HG03457 (cell line): ENCODE measurements around the gene GAB3.

ENCODE experiments used
- ATAC-seq: cut with Tn5 transposase; IDR thresholded peaks from one replicate; pipeline ENCODE4 v1.9.1; 2021; ENCODE audit warnings: moderate number of reproducible peaks; ENCODE audit not compliant: unreplicated experiment

GAB3 gene

DNA sequence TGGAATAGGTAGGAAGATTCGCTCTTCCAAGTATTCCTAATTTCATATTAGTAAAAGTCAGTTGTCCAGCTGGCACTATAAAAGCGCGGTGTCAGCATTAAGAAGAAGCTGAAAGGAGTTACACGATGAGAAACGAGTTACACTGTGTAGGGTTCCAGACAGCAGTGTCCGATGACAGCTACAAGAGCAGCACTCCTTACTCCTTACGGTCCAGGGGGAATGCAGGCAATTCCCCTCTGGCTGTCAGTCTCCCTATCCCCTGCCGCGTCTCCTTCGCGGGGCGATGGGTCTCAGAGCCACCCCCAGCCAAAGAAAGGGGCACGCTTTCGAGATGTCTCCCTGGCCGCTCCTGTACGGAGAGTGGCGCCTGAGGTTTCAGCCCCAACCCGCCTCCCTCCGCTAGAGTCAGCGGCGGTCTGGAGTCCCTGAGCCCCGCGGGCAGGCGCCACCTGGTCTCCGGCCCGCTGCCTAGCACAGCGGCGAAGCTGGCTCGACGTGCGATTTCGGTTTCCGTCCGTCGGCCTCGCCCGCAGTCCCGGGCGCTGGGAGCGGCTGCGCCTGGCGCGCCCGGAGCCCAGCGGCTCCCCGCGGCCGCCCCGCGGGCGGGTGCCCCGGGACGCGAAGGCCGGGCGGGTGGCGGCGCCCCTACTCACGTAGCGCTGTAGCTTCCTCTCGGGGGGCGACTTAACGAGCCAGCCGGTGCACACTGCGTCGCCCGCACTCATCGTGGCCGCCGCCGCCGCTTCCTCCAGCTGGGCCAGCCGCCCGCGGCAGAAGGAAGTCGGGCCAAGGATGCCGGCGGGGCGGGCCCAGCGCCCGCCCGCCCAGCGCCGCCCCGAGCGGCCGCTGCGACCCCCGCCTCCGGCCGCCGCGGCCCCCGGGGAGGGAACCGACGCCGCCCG, at the start of gene GAB3:
GAB3 (minus strand) TSS at position 777 of the 902 bp plus-strand sequence; CDS start at position 725, 52 bp downstream.
- ATAC-seq = no peak

GRCh38 chrX:154799556-154800348, 48.9 kb upstream of the GAB3 start:
- ATAC-seq = no peak

DNA sequence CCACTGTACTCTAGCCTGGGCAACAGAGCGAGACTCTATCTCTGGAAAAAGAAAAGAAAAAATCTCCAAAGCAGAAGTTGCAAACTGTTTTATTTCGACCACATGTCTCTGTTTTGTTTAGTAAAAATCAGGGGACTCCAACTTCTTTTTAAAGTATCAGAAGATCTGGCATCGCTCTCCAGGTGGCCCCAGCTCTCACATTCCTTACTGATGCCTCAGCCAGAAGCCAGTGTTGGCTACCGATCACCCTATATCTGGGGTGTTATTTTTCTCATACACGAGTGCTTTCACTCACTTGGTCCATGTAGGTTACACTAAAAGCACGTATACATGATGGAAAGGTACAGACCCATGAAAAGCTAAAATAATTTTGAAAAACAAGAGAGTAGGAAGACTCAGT, 46.1 kb upstream of the GAB3 start:
- no peak for ATAC-seq

DNA sequence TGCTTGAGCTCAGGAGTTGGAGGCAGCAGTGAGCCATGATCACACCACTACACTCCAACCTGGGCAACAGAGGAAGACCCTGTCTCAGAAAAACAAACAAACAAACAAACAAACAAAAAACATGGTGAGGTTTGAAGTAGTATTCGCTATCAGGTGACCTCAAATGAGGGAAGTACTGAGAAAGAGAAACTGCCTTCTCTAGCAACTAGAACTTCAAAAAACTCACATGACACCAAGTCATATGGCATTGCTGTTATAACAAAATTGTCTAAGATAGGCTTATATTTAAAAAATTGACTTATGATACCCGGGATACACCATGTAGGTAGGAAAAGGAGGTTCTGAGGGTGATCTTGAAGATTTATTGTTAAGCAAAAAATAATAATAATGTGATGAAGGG, 44.1 kb upstream of the GAB3 start:
- no peak for ATAC-seq

GRCh38 chrX:154793084-154793795, 42.4 kb upstream of the GAB3 start:
- no peak for ATAC-seq

DNA sequence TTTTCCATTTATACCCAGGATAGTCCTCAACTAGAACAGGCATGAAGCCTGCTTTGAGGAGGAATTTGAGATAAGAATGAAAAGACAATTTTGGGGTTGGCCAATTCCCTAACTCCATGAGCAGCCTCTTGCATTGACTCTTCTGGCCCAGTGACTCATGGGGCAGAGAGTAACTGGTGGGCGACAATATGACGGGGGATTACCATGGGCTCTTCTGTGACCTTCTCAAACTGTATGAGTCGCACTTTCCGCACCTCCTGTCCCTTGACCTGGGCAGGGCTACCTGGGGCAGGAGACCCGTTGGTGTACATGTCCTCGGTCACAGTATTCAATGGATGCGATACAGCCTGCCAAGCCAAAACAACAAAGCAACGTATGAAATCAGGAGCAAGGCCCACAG, 41.1 kb upstream of the GAB3 start:
- no peak for ATAC-seq

GRCh38 chrX:154791467-154791866, 40.6 kb upstream of the GAB3 start:
- ATAC-seq = no peak

DNA sequence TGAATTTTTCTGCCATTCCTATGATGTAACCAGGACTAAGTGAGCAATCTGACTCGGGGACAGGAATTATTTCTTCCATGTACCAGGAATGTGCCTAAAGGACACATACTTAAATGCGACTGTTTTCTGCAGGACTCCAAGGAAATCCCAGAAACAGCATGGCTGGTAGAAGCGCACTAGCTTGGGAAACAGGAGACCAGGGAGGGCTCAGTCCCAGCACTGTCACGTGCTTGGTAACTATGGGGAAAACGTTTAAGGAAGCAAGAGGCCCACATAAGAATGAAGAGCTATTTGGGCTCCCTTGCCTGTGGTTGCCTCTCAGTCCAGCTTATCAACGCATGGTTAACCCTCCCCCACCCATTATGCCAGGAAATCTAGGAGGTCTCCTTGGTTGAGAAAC, 34.8 kb upstream of the GAB3 start:
- ATAC-seq = no peak

DNA sequence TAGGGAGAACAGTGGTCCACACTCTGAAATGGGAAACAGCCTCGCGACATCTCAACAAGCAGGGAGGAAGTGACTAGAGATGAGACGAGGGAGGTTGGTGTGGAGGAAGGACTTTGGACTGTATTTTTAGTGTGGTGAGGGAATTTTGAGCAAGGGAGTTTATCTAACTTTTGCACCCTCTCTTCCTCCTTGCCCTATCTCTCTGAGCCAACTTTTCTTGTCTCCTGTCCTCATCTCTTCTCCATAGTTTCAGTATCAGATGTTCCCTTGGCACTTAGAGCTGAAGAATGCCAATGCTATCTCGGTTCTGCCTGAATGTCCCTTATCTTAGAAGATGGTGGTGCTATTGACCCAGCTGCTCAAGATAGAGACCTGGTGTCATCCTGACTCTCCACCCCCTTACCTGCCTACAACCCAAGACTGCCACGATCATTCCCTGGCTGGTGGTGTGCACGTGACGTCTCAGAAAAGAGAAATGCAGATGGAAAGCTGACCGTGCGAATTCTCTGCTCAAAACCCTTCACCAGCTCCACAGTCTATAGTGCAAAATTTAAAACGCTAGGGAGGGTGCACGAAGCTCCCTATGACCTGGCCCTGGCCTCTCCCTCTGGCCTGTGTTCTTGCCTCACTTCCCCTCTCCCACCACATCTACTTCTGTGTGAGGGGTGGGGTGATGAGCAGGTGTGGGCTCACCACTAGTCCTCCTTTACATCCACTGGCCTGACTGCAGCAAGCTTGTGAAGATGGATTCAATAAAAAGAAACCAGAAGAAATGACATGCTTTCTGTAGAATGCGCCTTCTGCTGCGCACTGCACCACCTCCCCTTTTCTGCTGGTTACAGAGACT, 33.5 kb upstream of the GAB3 start:
- no peak for ATAC-seq

DNA sequence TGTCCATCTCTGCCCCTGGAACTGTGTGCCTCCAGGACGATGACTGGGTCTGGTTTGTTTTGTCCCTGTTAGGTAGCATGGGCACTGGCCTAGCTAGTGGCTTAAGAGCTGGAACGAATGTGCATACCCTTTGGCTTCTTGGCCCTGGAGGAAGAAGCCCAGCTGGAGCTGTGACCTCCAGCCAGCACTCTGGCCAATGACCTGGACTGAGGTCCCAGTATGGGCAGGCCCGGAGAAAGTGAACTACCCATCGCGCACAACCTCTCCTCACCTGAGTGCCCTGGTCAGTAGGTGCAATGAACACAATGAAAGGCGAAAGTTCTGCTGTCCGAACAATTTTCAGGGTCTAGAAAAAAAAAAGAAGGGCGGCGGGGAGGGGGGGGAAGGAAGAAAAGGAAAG, 30.1 kb upstream of the GAB3 start:
- ATAC-seq = no peak

GRCh38 chrX:154779261-154779660, 28.4 kb upstream of the GAB3 start:
- no peak for ATAC-seq

DNA sequence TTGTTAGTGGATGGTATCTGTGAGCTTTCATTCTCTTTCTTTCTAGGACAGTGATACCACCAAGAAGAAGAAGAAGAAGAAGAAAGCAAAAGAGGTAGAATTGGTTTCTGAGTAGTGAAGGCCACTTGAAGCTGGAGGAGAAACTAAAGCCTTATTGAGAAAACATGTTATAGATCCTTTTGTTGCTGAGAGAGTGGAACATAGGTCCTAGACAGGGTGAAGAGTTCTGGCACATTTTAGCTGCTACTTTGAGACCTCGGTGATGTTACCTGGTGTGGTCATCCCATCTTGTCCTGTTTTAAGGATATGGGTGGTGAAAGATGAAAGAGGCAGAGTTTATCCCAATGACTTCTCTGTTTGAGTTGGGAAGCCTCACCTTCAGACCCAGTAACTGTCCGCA, 25.9 kb upstream of the GAB3 start:
- ATAC-seq = no peak

DNA sequence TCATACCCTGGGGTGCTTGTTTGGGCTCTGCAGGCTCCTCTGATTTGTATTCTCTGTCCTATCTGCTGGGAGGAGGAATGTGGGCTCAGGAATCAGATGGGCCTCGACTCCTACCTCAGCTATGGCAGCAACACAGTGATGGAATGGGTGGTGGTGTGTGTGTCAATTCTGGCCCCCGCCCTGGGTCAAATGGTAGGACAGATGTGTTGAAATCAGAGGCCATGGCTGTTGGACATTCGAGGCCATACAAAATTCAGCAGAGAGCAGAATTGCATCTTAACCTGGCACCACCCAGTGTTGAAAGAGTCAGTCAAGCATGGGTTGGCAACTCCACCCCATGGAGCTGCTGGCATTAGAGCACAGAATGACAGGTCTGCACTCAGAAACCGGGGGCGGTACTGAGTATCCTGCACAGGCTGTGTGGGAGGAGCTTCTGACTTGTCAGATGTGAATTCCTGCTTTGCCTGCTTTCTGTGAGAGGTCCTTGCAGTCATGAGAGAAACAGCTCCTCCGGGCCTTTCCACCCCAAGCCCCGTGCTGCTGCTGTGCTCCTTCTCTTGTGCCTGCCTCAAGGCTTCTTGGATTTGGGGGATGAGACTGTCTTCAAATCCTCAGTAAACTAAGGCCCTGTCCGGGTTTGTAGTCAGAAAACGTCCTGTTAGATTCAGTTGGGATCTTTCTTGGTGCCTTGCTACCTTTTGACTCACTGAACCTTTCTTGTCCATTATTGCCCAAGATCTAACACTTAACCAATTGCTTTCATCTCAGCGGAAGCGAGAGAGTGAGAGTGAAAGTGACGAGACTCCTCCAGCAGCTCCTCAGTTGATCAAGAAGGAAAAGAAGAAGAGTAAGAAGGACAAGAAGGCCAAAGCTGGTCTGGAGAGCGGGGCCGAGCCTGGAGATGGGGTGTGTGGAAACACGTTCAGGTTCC, 24.8 kb upstream of the GAB3 start:
- no peak for ATAC-seq

GRCh38 chrX:154774622-154775021, 23.7 kb upstream of the GAB3 start:
- no peak for ATAC-seq

DNA sequence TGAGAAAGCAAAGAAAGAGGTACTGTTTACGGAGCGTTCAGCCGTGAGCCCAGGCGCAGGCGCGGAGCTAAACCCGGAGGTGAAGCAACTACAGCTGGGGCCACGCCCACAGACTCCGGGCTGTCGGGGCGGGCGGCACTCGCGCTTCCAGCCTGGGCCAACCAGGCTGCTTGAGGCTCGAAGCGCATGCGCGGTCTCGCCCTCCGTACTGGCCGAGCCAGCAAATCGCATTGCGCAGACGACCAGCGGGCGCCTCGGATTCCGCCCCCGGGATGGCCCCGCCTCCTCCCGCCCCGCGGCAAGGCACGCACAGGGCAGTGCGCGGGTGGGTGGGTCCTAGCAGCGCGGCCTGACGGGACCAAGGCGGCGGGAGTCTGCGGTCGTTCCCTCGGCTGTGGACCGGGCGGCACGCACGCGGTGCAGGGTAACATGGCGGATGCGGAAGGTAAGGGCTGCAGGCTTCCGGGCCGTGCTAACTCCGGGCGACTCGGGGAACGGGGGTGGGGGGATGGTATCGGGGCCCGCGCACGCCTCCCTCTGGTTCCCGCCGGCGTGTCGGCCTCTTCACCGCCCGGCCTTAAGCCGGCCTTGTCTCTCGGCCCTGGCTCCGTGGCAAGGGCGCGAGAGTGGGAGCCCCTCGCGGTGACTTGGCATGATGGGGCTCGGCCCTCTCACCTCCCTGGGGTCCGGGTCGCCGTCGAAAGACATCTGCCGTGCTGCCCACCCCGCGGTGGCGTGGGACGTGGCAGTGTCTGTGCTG, 11.8 kb upstream of the GAB3 start, which contains the start of gene DKC1:
DKC1 (plus strand) TSS at position 328 of the 760 bp plus-strand sequence; CDS start at position 430, 102 bp downstream.
- ATAC-seq = peak; percentile 87

DNA sequence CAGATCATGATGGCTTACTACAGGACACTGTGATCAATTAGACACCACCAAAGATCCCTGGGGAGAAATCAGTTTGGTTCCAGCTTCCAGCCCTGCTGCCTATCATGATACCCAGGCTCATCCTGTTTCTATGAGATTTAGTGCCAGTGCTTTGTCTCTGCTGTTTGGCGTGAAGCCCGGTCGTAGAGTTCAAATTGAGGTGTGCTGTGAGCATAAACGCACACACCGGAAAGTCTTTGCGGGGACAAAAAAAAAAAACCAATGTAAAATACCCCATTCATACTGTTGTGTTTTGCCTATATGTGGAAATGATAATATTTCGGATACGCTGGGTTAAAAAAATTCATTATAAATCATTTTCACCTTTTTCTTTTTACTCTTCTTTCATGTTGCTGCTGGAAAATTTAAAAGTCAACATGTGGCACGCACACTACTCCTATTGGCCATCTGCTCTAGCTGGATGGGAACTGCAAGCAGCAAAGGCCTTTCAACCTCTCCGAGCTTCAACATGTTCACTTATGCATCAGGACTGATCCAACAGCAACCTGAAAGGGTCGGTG, 11.2 kb upstream of the GAB3 start:
- no peak for ATAC-seq

DNA sequence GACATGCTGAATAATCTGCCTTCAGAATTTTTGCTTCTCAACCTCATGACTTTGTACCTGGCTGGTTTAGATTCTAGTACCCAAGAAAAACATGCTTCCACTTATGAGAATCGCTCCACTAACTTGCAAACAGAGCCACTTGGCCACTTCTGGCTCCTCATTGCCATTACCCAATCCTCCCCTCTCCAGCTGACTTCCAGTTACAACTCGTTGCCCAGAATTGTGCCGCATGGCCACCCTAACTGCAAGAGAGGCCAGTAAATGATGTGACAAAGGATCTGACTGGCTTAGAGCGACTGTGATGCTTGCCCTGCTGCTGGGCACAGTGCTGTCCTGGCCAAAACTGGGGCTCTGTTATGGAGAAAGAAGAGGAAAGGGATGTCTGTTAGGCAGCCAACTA, 7.8 kb upstream of the GAB3 start:
- ATAC-seq = no peak

DNA sequence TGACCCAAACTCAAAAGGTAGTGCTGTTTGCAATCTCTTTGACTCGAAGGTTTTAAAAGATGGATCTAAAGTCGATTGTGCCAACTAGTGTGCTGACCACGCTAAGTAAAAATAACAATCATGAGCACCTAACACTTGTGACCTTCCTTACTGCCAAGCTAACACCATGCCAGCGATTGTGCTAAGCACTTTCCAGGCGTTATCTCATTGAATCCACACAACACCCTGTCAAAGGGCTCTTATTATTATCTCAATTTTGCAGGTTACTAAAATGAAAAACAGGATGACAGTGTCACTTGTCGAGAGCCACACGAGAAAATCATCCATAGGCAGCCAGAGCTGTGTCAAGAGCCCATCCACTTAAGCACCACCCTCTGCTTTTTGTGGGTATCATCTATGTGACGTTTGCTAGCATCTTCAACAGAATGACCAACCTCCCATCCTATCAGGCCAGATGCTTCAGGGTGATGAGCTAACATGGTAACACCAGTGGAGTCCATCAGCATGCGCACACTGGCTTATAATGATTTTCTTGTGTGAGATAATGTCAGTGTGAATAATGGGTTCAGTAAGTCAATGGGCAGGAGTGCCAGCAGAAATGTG, 893 bp upstream of the GAB3 start:
- no peak for ATAC-seq
